SK-N-DZ (cell line): ENCODE measurements around the gene MGMT.

Source experiments
- DNase-seq: peaks from one replicate; pipeline ENCODE4 v3.0.0-alpha.2; 2015; ENCODE audit warnings: low spot score

Gene MGMT

GRCh38 chr10:129622291-129622690 lies 155.2 kb downstream of the MGMT start:
- no peak for DNase-seq

GRCh38 chr10:129622736-129623135 lies 155.7 kb downstream of the MGMT start:
- DNase-seq: no peak

DNA sequence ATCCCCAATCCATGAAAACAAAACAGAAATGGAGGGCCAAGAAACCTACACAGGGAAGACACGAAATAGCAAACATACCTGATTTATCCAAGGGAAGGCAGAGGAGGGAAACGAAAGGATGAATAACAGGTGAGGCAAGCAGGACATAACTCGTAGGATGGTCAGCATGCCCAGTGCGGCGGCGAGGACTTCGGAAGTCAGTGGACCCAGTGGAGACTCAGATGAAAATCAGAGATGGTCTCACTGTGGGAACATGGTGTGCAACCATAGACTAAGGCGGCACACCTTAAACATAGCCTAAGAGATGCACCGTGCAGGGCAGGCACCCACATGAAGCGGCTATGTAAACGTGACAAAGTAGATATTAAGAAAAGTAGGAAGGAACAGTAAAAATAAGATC lies 157.5 kb downstream of the MGMT start:
- no peak for DNase-seq

DNA sequence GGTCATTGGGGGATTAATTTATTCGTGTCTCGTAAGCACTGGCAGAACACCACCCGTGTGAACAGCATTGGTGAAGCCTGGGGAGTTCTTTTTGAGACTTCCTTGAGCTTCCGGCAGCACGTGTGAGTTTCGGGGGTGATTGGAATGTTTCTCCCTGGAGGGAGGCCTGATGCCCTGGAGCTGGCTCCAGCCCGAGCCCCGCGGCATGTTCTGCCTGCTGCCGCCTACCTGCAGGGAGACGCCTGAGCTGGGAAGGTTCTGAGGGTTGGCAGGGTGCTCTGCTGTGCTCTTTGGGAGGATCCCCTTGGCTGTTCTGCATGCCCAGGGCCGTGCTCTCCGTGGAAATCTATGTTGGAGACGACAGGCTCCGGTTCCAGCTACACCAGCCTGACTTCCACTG lies 159.3 kb downstream of the MGMT start:
- no peak for DNase-seq

GRCh38 chr10:129626796-129627435 lies 159.9 kb downstream of the MGMT start:
- no peak for DNase-seq

DNA sequence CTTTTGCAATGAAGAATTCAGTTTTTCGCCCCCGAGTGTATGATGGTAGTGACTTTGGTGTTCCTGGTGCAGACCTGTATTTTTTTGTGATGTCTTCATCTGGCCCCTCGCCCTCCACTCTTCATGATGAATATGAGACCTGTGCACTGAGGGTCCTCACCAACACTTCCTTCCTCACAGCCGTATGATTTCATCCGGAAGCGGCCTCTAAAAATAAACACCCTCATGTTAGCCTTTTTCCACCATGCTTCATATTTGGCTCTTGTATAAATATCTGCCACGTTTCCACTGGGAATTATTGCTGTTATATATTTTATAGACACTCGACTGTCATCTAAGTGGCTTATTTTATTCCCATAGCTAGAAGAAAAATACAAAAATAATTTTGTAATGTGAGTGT lies 160.4 kb downstream of the MGMT start:
- no peak for DNase-seq

DNA sequence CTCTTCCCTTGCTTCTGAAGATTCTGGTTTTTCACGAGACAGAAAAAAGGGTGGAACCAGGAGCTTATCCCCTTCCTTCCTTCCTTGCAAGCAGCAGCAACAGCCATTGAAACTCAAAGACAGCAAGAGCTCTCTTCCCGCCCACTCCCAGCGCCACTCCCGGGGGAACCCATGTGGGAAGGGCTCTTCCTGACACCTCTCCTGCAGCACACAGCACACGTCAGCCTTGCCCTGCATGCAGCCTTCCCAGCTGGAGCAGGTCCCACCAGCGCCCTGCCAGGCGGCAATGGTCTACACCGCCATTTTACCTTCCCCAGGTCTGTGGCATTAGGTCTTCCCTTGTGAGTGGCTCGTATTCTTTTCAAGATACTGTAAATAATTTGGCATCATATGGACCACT lies 161.8 kb downstream of the MGMT start:
- DNase-seq: no peak

DNA sequence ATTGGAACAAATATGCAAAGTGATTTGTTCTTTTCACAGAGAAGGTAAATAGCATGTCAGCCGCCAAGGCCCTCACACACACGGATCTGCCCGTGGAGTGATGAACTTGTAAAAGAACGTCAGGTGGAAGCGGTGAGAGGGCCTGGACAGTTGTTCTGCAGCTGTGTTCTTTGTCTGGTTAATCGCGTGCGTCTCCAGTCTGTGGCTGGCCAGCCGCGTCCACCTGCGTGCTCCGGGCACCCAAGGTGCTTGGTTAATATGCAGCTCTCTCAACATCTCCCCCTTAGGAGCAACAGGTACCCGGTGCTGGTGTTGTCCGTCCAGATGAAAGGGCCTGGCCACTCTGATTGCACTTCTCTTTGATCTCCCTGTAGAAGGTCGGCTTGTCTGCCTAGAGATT lies 162.9 kb downstream of the MGMT start:
- no peak for DNase-seq

DNA sequence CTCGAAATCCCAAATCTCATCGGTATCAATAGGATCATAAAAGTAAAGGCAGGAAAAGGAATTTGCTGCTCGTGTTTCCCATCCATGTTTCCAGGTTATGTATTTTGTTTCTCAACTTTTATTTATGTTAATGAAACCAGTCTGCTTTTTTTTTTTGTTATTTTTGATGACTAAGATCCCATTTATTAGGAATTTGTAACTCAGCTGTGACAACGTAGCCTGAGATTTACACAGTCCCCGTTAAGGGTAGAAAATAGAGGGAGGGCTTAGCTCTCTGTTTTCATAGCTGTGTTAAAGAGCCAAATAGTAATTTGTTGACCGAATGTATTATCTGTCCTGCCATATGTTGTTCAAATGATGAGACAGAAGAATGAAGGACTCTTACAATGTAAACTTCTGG lies 164.0 kb downstream of the MGMT start:
- no peak for DNase-seq

DNA sequence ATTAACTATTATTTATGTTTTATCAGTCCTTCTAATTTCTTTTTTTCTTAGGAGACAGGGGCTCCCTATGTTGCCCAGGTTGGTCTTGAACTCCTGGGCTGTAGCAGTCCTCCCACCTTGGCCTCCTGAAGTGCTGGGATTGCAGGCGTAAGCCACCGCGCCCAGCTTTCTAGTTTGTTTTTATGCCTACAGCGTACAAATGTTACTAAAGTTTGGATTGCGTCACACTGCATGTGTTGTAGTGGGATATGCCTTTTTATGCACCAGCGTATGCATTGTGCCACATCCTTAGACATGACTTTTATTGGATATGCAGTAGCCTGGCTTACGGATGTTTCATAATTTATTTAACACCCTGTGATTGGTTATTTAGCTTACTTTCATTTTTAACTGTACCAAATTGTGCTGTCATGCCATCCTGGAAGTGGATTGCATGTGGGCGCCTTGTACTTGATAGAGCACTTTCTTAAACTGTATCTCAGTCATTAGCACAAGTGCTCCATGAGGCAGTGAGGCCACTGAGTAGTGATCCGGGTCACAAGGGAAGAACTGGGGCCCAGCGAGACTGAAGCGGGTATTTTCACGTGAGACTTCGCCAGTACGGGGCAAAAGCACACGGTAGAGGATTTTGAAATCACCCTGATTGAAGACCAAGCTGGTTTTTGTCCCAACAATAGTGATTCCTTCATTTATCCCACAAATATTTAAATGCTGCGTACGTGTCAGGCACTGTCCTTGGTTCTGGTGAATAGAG lies 165.0 kb downstream of the MGMT start:
- no peak for DNase-seq

- no peak for DNase-seq
Observed at GRCh38 chr10:129637010-129637409, 170.0 kb downstream of the MGMT start.

- no peak for DNase-seq
Observed at GRCh38 chr10:129637846-129638245, 170.8 kb downstream of the MGMT start.

GRCh38 chr10:129641351-129641750 lies 174.3 kb downstream of the MGMT start:
- no peak for DNase-seq

DNA sequence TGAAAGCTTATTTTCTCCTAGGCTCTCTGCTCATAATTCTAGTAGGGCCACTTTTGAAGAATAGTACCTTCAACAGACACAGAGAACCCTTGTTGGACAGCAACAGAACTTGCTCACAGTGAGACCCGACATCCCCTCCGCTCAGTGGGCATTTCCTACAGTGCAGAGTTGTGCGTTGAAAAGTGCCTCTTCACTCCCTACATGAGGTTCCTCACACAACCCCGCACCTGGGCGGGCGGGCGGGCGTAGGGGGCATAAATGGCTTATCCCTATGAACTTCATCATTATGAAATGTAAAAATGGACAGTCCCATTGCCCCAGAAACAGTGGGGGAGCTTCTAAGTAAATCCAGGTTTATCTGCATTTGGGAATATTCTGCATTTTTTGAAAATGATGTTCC lies 174.9 kb downstream of the MGMT start:
- DNase-seq: no peak

DNA sequence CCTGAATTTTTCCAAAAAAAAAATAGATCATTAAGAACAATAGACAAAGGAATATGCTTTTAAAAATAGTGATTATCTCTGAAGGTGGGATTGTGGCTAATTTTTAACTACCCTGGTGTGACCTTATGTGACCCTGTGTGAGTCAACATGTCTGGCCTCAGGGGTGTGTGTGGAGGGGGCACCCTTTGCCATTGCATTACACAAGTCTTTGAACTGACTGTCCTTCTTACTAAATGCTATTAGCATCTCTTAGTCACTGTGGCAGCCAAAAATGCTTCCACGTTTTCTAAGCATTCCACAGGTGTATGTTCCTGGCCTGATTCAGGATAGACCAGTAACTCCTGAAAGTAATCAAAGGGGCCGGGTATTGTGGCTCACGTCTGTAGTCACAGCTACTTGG lies 175.4 kb downstream of the MGMT start:
- no peak for DNase-seq

GRCh38 chr10:129643266-129643665 lies 176.2 kb downstream of the MGMT start:
- DNase-seq: no peak

- DNase-seq: no peak
Observed at GRCh38 chr10:129645487-129645886, 178.4 kb downstream of the MGMT start.

- no peak for DNase-seq
Observed at GRCh38 chr10:129646973-129647372, 179.9 kb downstream of the MGMT start.

- DNase-seq: no peak
Observed at GRCh38 chr10:129647590-129647989, 180.5 kb downstream of the MGMT start.

DNA sequence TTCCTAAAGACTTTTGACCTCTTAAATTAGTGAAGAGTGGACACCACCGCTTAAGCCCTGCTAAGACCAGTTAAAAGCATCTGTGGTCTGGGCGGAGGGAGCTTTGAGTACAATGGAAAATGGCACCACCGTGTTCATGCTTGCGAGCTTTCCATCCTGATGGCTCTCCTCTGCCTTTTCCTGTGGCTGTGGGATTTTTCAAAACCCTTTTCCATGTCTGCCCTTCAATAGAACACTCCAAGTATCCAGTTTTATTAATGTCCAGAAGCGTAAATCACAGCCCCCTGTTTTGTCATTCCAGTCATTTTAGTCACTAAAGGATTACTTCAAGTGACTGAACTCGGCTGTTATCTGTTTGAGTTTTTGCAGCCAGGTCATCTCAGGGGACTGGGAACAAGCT lies 181.8 kb downstream of the MGMT start:
- DNase-seq: no peak

GRCh38 chr10:129652021-129652420 lies 185.0 kb downstream of the MGMT start:
- DNase-seq: no peak

DNA sequence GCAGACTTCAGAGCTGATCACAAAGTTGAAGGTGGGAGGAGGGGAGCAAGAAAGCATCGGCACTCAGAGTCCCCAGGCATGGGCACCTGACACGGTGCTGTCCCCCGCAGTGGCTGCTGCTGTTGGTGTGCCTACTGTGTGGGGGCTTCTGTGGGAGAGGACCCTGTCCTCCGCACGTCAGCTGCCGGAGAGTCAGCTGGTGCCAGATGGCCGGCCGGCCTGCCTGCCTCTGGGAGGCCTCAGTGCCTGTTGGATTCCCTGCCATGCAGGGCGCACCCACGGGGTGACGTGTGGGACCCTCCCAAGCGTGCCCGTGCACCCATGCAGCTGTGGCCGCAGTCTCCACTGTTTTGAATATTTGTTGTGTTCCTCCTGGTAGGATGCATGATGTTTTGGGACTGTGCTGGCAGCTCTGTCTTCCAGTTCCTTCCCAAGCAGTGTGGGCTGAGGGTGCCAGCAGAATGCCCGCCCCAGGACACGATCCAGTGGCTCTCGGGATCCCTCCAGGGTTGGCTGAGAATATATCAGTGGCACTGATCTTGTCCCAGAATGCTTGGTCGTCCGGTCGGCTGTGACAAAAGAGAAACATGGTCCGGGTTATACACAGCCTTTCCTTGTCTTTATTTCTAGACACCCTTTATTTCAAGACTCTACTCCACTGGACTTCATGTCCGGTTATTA lies 185.6 kb downstream of the MGMT start:
- DNase-seq: no peak

- DNase-seq: no peak
Observed at GRCh38 chr10:129653428-129653827, 186.4 kb downstream of the MGMT start.
